OCI-LY7 (cell line): ENCODE data around the gene GPRC5A. TPM values are rescaled to one million over a fixed set of nuclear protein-coding genes. Genes with fewer than 3 reads are reported as not detected.

Experiments
- BruUV-seq: library from RNA; stranded (reverse); fragments of 400-500 nt; replicated peaks from 2 replicates; lab custom pipeline; 2021; lab: Mats Ljungman, UMichigan
- CTCF ChIA-PET: fragments of 300-600 bp; sonication (Branson Sonifier 250); formaldehyde crosslinking; loops from one replicate; lab custom pipeline; 2022; ENCODE audit warnings: antibody characterized with exemption; ENCODE audit not compliant: unreplicated experiment; lab: Charles Lee
- POLR2A ChIA-PET: fragments of 300-600 bp; sonication (Branson Sonifier 250); formaldehyde crosslinking; loops from one replicate; lab custom pipeline; 2022; ENCODE audit warnings: antibody characterized with exemption; lab: Charles Lee
- DNase-seq: peaks from one replicate; pipeline ENCODE4 v3.0.0-alpha.2; 2015; ENCODE audit warnings: low spot score
- H2AFZ ChIP-seq: fragments of 200-600 bp; sonication (generic), shearing (Covaris generic); 2 replicates; pipeline ENCODE4 v1.6.1; 2014; ENCODE audit warnings: mild to moderate bottlenecking, antibody characterized with exemption, low read length, moderate library complexity
- H3K27ac ChIP-seq: fragments of 200-600 bp; sonication (generic); 2 replicates; pipeline ENCODE4 v1.5.1; 2014; ENCODE audit warnings: mixed run types, low read depth, mild to moderate bottlenecking, moderate library complexity, low read length, inconsistent platforms; ENCODE audit not compliant: poor library complexity, severe bottlenecking
- H3K36me3 ChIP-seq: fragments of 200-600 bp; sonication (generic); 2 replicates; pipeline ENCODE4 v1.6.1; 2014; ENCODE audit warnings: mild to moderate bottlenecking, antibody characterized with exemption, low read length, moderate library complexity, mixed read lengths; ENCODE audit not compliant: insufficient read depth
- H3K4me1 ChIP-seq: fragments of 200-600 bp; sonication (generic); 2 replicates; pipeline ENCODE4 v1.5.1; 2014; ENCODE audit warnings: mild to moderate bottlenecking, low read length; ENCODE audit not compliant: insufficient read depth, poor library complexity, severe bottlenecking
- H3K4me2 ChIP-seq: fragments of 200-600 bp; sonication (generic); 2 replicates; pipeline ENCODE4 v1.6.1; 2014; ENCODE audit warnings: mild to moderate bottlenecking, low read length
- H3K4me3 ChIP-seq: fragments of 200-600 bp; sonication (generic); 2 replicates; pipeline ENCODE4 v1.5.1; 2014; ENCODE audit warnings: mild to moderate bottlenecking, low read depth, low read length; ENCODE audit not compliant: poor library complexity, severe bottlenecking
- H3K79me2 ChIP-seq: fragments of 200-600 bp; sonication (generic); 2 replicates; pipeline ENCODE4 v1.6.1; 2016; ENCODE audit warnings: low read depth, mild to moderate bottlenecking, low read length, moderate library complexity, mixed read lengths; ENCODE audit not compliant: insufficient read depth
- H3K9me2 ChIP-seq: fragments of 200-600 bp; sonication (generic); 2 replicates; pipeline ENCODE4 v1.6.1; 2016; ENCODE audit warnings: mild to moderate bottlenecking, low read length, mixed read lengths; ENCODE audit not compliant: insufficient read depth
- H3K9me3 ChIP-seq: fragments of 200-600 bp; sonication (generic); 2 replicates; pipeline ENCODE4 v1.6.1; 2014; ENCODE audit warnings: mild to moderate bottlenecking, mixed run types, low read length, mixed read lengths
- H4K20me1 ChIP-seq: fragments of 200-600 bp; sonication (generic); 2 replicates; pipeline ENCODE4 v1.6.1; 2014; ENCODE audit warnings: mild to moderate bottlenecking, antibody characterized with exemption, low read length, moderate library complexity, mixed read lengths; ENCODE audit not compliant: insufficient read depth
- CTCF ChIP-seq: fragments of 200-600 bp; sonication (generic); conservative IDR thresholded peaks from 2 replicates; pipeline ENCODE4 v1.5.1; 2014; ENCODE audit warnings: mild to moderate bottlenecking, antibody characterized with exemption, low read length, moderate library complexity, mixed read lengths
- EZH2phosphoT487 ChIP-seq: fragments of 200-600 bp; sonication (generic); IDR thresholded peaks from 2 replicates; pipeline ENCODE4 v1.6.1; 2018; ENCODE audit warnings: low read depth, borderline replicate concordance, mild to moderate bottlenecking, mixed run types, antibody characterized with exemption, low read length, moderate library complexity, mixed read lengths
- intact Hi-C: fragments of 100-400 bp; cut with micrococcal nuclease; formaldehyde crosslinking; loops from one replicate; pipeline ENCODE4 v1.10.0; 2022; ENCODE audit not compliant: unreplicated experiment
- total RNA-seq, 2 experiments: library from RNA; depleted of rRNA in 1 of 2; stranded (reverse); fragments of >200 nt in 1 of 2; shearing (Covaris generic) in 1 of 2; gene quantifications; 2 replicates each; pipeline ENCODE4 v1.2.3, GENCODE V29; 2014 to 2022

Gene GPRC5A
- total RNA-seq, 2 experiments from 2014 or later, result 0.25 TPM; not detected in 1

GRCh38 chr12:12918781-12919389, 27.5 kb downstream of the GPRC5A start:
- BruUV-seq, result no TSS peak
- DNase-seq, result no peak
- CTCF ChIA-PET, result interaction anchor here (0.6 kb wide), 1 partner anchor 280 kb away, joined by 3 read pairs; no protein-coding TSS in a partner anchor
- H2AFZ ChIP-seq, result no peak overlapping the region
- no peaks in the 10 kb centered on the region for H3K9me3 ChIP-seq
- no peak overlapping the region for H3K27ac ChIP-seq
- intact Hi-C loops, result no loop called here
- H3K79me2 ChIP-seq, result no peaks in the 10 kb centered on the region
- H3K4me3 ChIP-seq, result no peak overlapping the region
- TF ChIP-seq CTCF (no peak), EZH2phosphoT487 (no peak)
- POLR2A ChIA-PET, result interaction anchor here (0.6 kb wide), 1 partner anchor 132 kb away, joined by 3 read pairs; no protein-coding TSS in a partner anchor
- H3K4me2 ChIP-seq, result no peak overlapping the region
- H3K4me1 ChIP-seq, result no peaks in the 10 kb centered on the region
- H3K9me2 ChIP-seq, result no peaks in the 10 kb centered on the region
- H3K36me3 ChIP-seq, result no peaks in the 10 kb centered on the region
- H4K20me1 ChIP-seq, result no peaks in the 10 kb centered on the region

GRCh38 chr12:12919666-12920435, 28.5 kb downstream of the GPRC5A start:
- H4K20me1 ChIP-seq, result no peaks in the 10 kb centered on the region
- H3K9me2 ChIP-seq, result no peaks in the 10 kb centered on the region
- H3K36me3 ChIP-seq, result no peaks in the 10 kb centered on the region
- no peaks in the 10 kb centered on the region for H3K79me2 ChIP-seq
- CTCF ChIA-PET, result interaction anchor here (0.6 kb wide), 1 partner anchor 279 kb away, joined by 3 read pairs; no protein-coding TSS in a partner anchor
- no peak overlapping the region for H3K27ac ChIP-seq
- DNase-seq, result no peak
- H3K4me2 ChIP-seq, result no peak overlapping the region
- POLR2A ChIA-PET, result interaction anchor here (0.6 to 1.1 kb wide), 2 partner anchors 23 to 24 kb away, joined by 3 to 8 read pairs; no protein-coding TSS in a partner anchor
- no peaks in the 10 kb centered on the region for H3K9me3 ChIP-seq
- no TSS peak for BruUV-seq
- no peak overlapping the region for H2AFZ ChIP-seq
- no peak overlapping the region for H3K4me3 ChIP-seq
- no peak for TF ChIP-seq CTCF
- TF ChIP-seq EZH2phosphoT487, result no peak
- intact Hi-C loops, result no loop called here
- H3K4me1 ChIP-seq, result no peaks in the 10 kb centered on the region
